B cell (primary cell): ENCODE results near the gene PAFAH2. TPM values are rescaled to one million over a fixed set of nuclear protein-coding genes. Genes with fewer than 3 reads are reported as not detected.
A peak's percentile ranks its signal among the peaks of the same experiment; 100 is the strongest.

Experiments
- ATAC-seq: fragments of 200-7000 bp; cut with Tn5 transposase; one replicate; pipeline ENCODE4 v1.10.0; 2021; ENCODE audit warnings: low read depth, mild to moderate bottlenecking, moderate number of reproducible peaks, moderate library complexity
- CTCF ChIA-PET: fragments of 350-600 bp; sonication (Branson Sonifier 250); formaldehyde crosslinking; loops from one replicate; lab custom pipeline; 2021; ENCODE audit warnings: antibody characterized with exemption, inconsistent platforms; lab: Charles Lee
- POLR2A ChIA-PET: fragments of 350-600 bp; sonication (Branson Sonifier 250); formaldehyde crosslinking; loops from one replicate; lab custom pipeline; 2021; ENCODE audit warnings: antibody characterized with exemption; lab: Charles Lee
- DNase-seq: peaks from one replicate; pipeline ENCODE4 v3.0.0; 2013
- H2AFZ ChIP-seq: 2 replicates; pipeline ENCODE4 v1.6.1; 2012; ENCODE audit warnings: mild to moderate bottlenecking, low read depth, low read length; ENCODE audit not compliant: insufficient read depth, poor library complexity, severe bottlenecking
- H3K27ac ChIP-seq, 2 donors: 1 replicate in 1 of 2; 2 replicates in 1 of 2; pipeline ENCODE4 v1.5.1; 2012 to 2013; ENCODE audit warnings: low read length in 2 of 2, mild to moderate bottlenecking in 2 of 2, moderate library complexity in 1 of 2
- H3K27me3 ChIP-seq, 4 experiments: fragments of 200-600 bp in 1 of 4; sonication (generic) in 1 of 4; replicated peaks in 1 of 4; 1 replicate in 2 of 4; 2 replicates in 2 of 4; pipeline versions ENCODE4 v1.6.1 to v1.7.0; 2013 to 2016; ENCODE audit warnings: low read length in 3 of 4, mild to moderate bottlenecking in 2 of 4, mixed read lengths in 1 of 4, moderate library complexity in 1 of 4; ENCODE audit not compliant: insufficient read depth in 4 of 4, control insufficient read depth in 3 of 4; ENCODE audit errors: control extremely low read depth in 1 of 4
- H3K36me3 ChIP-seq, 2 experiments: replicated peaks in 1 of 2; 1 replicate in 1 of 2; 2 replicates in 1 of 2; pipeline versions ENCODE4 v1.6.1 to v1.7.1; 2013; ENCODE audit warnings: low read length in 1 of 2; ENCODE audit not compliant: insufficient read depth in 2 of 2, control insufficient read depth in 1 of 2; ENCODE audit errors: control extremely low read depth in 1 of 2, extremely low read depth in 1 of 2
- H3K4me1 ChIP-seq, 2 donors: fragments of 200-600 bp in 1 of 2; sonication (generic) in 1 of 2; 1 replicate in 1 of 2; 2 replicates in 1 of 2; pipeline versions ENCODE4 v1.5.1 to v1.6.1; 2013 to 2017; ENCODE audit warnings: low read length in 2 of 2; ENCODE audit not compliant: control insufficient read depth in 2 of 2, insufficient read depth in 2 of 2
- H3K4me2 ChIP-seq: replicated peaks from 2 replicates; pipeline ENCODE3; 2012; ENCODE audit warnings: mild to moderate bottlenecking, low read depth, low read length; ENCODE audit not compliant: poor library complexity, severe bottlenecking
- H3K4me3 ChIP-seq, 5 experiments: fragments of 200-600 bp in 1 of 5; sonication (generic) in 1 of 5; 1 replicate in 3 of 5; 2 replicates in 2 of 5; pipeline versions ENCODE4 v1.5.1 to v1.7.0; 2011 to 2016; ENCODE audit warnings: low read length in 4 of 5, mild to moderate bottlenecking in 4 of 5, low read depth in 2 of 5, control low read depth in 1 of 5, moderate library complexity in 1 of 5; ENCODE audit not compliant: insufficient read depth in 1 of 5; ENCODE audit errors: control extremely low read depth in 1 of 5, extremely low read depth in 1 of 5
- H3K79me2 ChIP-seq: fragments of 200-600 bp; sonication (generic); one replicate; pipeline ENCODE4 v1.6.0; 2016; ENCODE audit warnings: low read length; ENCODE audit not compliant: control insufficient read depth, insufficient read depth
- H3K9ac ChIP-seq: fragments of 200-600 bp; sonication (generic); 2 replicates; pipeline ENCODE4 v1.6.1; 2017; ENCODE audit warnings: mild to moderate bottlenecking, low read length, moderate library complexity
- H3K9me3 ChIP-seq, 3 donors: one replicate each; pipeline versions ENCODE4 v1.6.1 to v1.7.1; 2013; ENCODE audit warnings: low read length in 2 of 3; ENCODE audit not compliant: control insufficient read depth in 2 of 3, insufficient read depth in 1 of 3; ENCODE audit errors: control extremely low read depth in 1 of 3
- H4K20me1 ChIP-seq: 2 replicates; pipeline ENCODE4 v1.6.0; 2012; ENCODE audit warnings: mild to moderate bottlenecking, low read length; ENCODE audit not compliant: insufficient read depth, control insufficient read depth, poor library complexity, severe bottlenecking
- H3K27ac Mint-ChIP-seq: one replicate; pipeline ENCODE4 v1.8.0; 2021; ENCODE audit warnings: mixed read lengths
- H3K27me3 Mint-ChIP-seq: one replicate; pipeline ENCODE4 v1.8.0; 2021; ENCODE audit warnings: mixed read lengths
- H3K4me1 Mint-ChIP-seq: one replicate; pipeline ENCODE4 v1.8.0; 2021; ENCODE audit warnings: mixed read lengths
- H3K4me3 Mint-ChIP-seq: one replicate; pipeline ENCODE4 v1.8.0; 2021; ENCODE audit warnings: mixed read lengths
- H3K9me3 Mint-ChIP-seq: one replicate; pipeline ENCODE4 v1.8.0; 2022; ENCODE audit warnings: mixed read lengths; ENCODE audit not compliant: insufficient read depth
- EZH2 ChIP-seq: IDR thresholded peaks from 2 replicates; pipeline ENCODE4 v1.6.1; 2012; ENCODE audit warnings: borderline replicate concordance, low read depth, mild to moderate bottlenecking, moderate library complexity, low read length; ENCODE audit not compliant: insufficient read depth, poor library complexity, severe bottlenecking
- WGBS: methylation state at CpG from one replicate; pipeline ENCODE4 v1.1.5; 2013; ENCODE audit warnings: missing lambda C conversion rate; ENCODE audit not compliant: insufficient coverage; 5-methylcytosine and 5-hydroxymethylcytosine counted together
- intact Hi-C: fragments of 100-400 bp; cut with micrococcal nuclease; formaldehyde crosslinking; loops from one replicate; pipeline ENCODE4 v1.10.0; 2022
- polyA plus RNA-seq: library from polyadenylated mRNA; depleted of rRNA; stranded (reverse); fragments of >200 nt; gene quantifications from 2 replicates; pipeline ENCODE4 v1.2.3, GENCODE V29; 2012
- total RNA-seq, 2 donors: library from RNA; stranded (reverse); fragments of 120-200 nt in 1 of 2; gene quantifications; 1 replicate in 1 of 2; 2 replicates in 1 of 2; pipeline versions ENCODE4 v1.2.3 to v1.2.4, GENCODE V29; 2013 to 2022
- TF ChIP-seq, protein P1 (sequence below): fragments of 200-600 bp; IDR thresholded peaks from one replicate; pipeline ENCODE4 v1.8.0; 2022; ENCODE audit warnings: antibody characterized with exemption, mild to moderate bottlenecking

PAFAH2 gene
- total and polyA plus RNA-seq, 2 donors (not counting 1 experiment from before 2014, with no cell fraction given) = 5.1 to 8.8 TPM

DNA sequence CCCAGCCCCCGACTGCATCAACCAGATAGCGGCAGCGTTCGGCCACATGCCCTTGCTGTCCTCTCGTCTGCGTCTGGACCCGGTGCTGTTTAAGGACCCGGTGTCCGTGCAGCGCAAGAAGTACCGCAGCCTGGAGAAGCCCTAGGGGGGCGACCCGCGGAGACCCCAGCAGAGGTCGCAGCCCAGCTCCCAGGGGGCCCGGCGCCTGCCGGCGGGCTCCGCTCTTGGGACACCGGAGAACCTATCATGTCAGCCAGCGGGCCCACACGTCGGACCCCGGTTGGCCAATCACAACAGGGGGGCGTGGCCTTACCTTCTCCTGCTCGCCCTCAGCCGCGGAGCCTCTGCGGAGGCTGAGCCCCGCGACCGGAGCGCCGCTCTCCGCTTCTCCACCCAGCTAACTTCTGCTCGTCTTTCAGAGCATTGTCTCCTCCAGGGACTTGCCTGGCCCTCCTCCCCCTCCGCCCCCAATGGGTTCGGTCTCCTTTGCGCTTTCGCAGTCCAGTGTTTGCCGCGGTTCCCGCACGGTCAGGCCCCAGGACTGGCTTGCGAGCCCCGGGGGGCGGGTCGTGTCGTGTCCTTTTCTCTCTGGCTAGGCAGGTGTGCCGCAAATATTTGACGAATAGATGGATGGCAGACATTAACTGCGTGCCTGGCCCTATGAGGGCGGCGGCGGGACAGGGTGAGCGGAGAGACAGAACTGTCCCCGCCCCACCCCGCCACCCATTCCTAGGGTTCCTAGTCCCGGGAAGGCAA is 37.5 kb upstream of the PAFAH2 start:
- peak overlapping the region in 1 of 2 donors; percentile 67 for H3K27ac ChIP-seq
- peak overlapping the region; percentile 100 for H2AFZ ChIP-seq
- intact Hi-C loops = loop anchor here (1.0 to 5.0 kb wide), 5 partner anchors 37 to 129 kb away; partner anchors contain the start of genes PAFAH2, PDIK1L and STMN1
- peak; percentile 94 for DNase-seq
- Mint-ChIP-seq H3K27me3 (peaks cover 9% of the 10 kb centered on the region), H3K4me1 (peaks cover 13% of the 10 kb centered on the region), H3K4me3 (peak overlapping the region; percentile 96), H3K27ac (peak overlapping the region; percentile 89), H3K9me3 (no peaks in the 10 kb centered on the region)
- 2% methylated on average over 55 of the region's 60 CpGs for WGBS
- TF ChIP-seq EZH2 = no peak
- TF ChIP-seq, protein P1, sequence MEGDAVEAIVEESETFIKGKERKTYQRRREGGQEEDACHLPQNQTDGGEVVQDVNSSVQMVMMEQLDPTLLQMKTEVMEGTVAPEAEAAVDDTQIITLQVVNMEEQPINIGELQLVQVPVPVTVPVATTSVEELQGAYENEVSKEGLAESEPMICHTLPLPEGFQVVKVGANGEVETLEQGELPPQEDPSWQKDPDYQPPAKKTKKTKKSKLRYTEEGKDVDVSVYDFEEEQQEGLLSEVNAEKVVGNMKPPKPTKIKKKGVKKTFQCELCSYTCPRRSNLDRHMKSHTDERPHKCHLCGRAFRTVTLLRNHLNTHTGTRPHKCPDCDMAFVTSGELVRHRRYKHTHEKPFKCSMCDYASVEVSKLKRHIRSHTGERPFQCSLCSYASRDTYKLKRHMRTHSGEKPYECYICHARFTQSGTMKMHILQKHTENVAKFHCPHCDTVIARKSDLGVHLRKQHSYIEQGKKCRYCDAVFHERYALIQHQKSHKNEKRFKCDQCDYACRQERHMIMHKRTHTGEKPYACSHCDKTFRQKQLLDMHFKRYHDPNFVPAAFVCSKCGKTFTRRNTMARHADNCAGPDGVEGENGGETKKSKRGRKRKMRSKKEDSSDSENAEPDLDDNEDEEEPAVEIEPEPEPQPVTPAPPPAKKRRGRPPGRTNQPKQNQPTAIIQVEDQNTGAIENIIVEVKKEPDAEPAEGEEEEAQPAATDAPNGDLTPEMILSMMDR = no peak
- H3K79me2 ChIP-seq = no peaks in the 10 kb centered on the region
- no peaks in the 10 kb centered on the region for H3K9me3 ChIP-seq
- H3K4me3 ChIP-seq = peak overlapping the region; percentile 41 to 96 (median 95)
- H3K4me1 ChIP-seq = peaks cover 10 to 13% of the 10 kb centered on the region in 2 donors
- peak overlapping the region; percentile 93 for H3K9ac ChIP-seq
- no peaks in the 10 kb centered on the region for H4K20me1 ChIP-seq
- peak overlapping the region; percentile 98 for H3K4me2 ChIP-seq
- ATAC-seq = peak; percentile 95
- peaks cover 0 to 29% (median 4%) of the 10 kb centered on the region in 4 experiments for H3K27me3 ChIP-seq
- no peaks in the 10 kb centered on the region for H3K36me3 ChIP-seq
- POLR2A ChIA-PET = interaction anchor here (0.6 to 1.0 kb wide), 2 partner anchors 140 to 288 kb away, joined by 3 to 4 read pairs; no protein-coding TSS in a partner anchor
- CTCF ChIA-PET = interaction anchor here (1.0 to 2.7 kb wide), 6 partner anchors 8 to 140 kb away, joined by 3 to 14 read pairs (median 4); partner anchors contain the start of gene PAFAH2
